ENCODE measurements around the gene GPR84.
"Not testable (repeated sequence)": the region's sequence is repeated elsewhere in the genome, so short reads cannot be mapped to it uniquely, and the experiment has no call there.

Gene GPR84

GRCh38 chr12:54354271-54354670 is 10.0 kb downstream of the GPR84 start:
- not testable (repeated sequence) for DNase-seq

GRCh38 chr12:54352891-54353874 is 11.1 kb downstream of the GPR84 start:
- DNase-seq, result peak; percentile 76

GRCh38 chr12:54352022-54352531 is 12.2 kb downstream of the GPR84 start:
- peak; percentile 89 for DNase-seq

DNA sequence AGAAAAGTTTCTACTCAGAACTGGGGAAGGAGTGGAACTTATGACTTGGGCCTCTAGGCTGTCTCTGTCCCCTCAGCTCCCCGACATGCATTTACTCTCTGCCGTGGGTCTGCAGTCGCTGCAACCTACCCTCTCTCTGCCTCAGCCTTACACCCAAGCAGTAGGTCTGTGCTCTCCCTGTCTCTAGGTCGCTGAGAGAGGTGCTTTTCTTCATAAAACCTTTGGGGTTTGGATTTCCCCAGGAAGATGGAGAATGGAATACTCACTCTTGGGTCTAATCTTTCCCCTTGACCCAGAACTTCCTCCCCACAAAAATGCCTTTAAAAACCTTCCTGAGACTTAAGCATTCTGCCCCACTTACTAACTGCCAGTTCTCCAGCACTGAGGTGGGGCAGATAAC is 12.9 kb downstream of the GPR84 start:
- DNase-seq, result no peak

DNA sequence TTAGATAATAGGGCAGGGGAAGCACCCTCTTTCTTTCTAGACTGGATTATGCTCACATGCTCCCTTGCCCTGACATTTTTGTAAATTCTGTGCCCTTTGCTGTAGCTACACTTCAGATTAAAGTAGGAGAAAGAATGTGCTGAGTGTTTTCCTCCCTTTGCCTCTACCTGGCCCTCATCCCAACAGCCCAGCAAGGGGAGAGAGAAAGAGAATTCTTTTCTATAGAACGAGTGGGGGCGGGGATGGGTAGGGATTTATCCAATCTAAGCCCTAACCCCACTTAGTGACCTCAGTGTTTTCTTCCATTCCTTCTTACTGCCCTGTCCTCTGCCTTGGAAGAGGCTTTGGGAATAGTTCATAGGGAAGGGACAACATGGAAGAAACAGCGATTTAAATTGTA is 13.5 kb downstream of the GPR84 start:
- DNase-seq, result no peak

DNA sequence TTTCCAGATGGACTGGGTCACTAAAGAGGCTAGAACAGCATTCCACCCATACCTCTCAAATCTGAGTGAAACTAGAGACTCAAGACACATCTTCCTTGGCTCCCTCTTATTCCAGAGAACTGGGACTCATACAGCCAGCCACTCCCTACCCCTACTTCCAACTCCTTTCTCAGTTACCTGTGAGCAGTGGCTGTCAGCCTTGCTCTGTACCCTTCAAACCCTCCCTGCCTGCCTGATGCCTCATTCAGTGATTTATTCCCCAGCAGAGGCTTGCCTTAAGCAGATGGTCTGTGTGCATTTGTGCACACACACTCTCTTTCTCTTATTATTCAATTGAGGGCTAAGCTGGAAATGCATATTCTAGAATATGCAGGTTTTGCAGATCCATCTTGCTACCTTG is 14.6 kb downstream of the GPR84 start:
- peak; percentile 58 for DNase-seq

- DNase-seq, result no peak
Measured at GRCh38 chr12:54349036-54349435, 15.2 kb downstream of the GPR84 start.

DNA sequence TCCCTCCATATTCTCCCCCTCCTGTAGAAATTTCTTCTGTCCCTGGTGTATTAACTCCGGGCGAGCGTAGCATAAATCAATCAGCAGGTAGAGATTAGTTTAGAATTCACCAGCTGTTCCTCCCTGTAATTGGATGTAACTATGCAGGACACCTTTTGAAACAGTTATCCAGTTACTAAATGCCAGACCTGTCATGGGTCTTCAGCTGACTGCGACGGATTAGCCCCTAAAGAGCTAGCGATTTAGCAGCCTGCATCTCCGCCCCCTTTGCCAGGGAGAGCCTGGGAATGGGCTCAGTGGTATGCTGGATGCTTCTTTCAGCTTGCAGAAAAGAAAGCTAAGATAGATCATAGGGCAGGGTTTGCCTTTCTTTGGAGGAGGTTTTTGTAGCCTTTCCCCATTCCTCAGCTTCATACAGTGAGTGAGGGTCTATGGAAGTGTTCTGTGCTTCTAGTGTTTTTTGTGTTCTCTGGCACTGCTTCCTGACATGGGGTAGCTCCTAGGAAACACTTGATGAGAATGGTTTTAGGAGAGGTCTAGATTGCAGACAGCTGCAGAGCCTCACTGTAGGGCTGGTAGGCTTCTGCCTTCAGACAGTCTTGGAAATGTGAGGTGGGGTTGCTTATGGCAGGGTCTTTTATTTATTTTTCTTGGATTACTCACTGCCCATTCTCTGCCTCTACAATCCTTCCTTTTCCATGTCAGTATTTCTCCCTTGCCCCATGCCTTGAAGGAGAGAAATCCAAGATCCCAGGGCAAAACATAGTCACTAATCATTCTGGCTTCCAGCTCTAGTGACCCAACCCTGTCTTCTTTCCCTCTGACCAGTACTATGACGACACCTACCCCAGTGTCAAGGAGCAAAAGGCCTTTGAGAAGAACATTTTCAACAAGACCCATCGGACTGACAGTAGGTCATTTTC is 22.6 kb downstream of the GPR84 start:
- no peak for DNase-seq

DNA sequence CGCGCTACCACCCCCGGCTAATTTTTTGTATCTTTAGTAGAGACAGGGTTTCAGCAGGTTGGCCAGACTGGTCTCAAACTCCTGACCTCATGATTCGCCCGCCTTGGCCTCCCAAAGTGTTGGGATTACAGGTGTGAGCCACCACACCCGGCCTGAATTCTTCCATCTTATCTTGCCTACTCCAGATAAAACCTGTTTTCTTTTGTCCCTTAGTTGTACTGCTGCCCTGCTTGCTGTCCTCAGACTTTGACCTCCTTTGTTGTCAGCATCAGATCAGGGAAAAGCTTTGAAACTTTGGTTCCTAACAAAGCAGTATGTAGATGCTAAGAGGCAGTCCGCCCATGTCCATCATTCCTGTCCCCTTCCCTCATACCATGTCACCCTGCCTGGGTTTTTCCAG is 23.4 kb downstream of the GPR84 start:
- no peak for DNase-seq

- no peak for DNase-seq
Measured at GRCh38 chr12:54338698-54339296, 25.5 kb downstream of the GPR84 start.

GRCh38 chr12:54337854-54338650 is 26.2 kb downstream of the GPR84 start:
- no peak for DNase-seq

DNA sequence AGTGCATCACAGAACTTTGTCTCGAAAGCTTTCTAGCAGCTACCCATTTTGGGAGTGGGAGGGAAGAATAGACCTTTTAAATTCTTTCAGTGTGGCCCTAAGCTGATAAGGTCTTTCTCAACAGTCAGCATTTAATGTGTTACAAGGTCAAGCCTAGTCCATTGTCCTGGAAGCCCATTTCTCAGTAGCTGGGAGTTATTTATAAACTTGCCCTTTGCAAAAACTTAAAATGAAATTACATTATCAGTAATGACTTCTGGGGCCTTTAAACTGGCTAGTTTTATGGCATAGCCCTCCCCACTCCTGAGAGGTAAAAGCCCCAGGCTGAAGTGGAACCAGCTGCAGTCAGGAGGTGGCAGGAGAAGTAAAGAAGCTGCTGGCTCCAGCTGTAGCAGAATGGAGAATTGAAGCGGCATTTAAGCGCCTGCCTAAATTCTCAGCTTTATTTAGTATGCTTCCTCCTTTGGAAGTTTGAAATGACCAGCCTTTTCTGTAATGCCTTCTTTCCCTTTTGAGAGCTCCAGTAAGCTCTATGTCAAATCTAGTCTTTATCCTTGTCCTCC is 26.9 kb downstream of the GPR84 start:
- DNase-seq, result no peak

GRCh38 chr12:54333420-54334034 is 30.8 kb downstream of the GPR84 start:
- no peak for DNase-seq

GRCh38 chr12:54331461-54331860 is 32.8 kb downstream of the GPR84 start:
- DNase-seq, result no peak

GRCh38 chr12:54330442-54330841 is 33.8 kb downstream of the GPR84 start:
- peak; percentile 74 for DNase-seq

DNA sequence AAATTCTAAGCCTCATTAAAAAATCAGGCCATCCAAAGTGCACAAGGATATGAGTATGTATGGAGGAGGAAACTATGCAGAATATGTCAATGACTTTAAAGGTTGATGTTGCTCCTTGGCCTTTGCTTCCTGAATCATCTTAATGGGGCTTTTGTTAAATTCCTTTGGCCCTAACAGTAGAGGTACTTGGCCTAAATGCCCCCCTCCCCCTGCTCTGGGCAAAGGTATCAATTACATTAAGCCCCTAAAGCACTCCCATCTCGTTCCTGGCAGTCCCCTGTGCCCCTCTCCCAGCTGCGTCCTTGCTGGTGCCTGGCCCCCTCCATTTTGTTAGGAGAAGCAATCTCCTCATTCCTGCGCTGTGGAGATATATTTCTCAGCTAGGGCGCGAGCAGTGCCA is 34.5 kb downstream of the GPR84 start:
- peak; percentile 83 for DNase-seq

GRCh38 chr12:54328595-54329337 is 35.5 kb downstream of the GPR84 start:
- DNase-seq, result no peak

GRCh38 chr12:54325442-54326109 is 38.7 kb downstream of the GPR84 start:
- not testable (repeated sequence) for DNase-seq

- DNase-seq, result peak; percentile 100
Measured at GRCh38 chr12:54324617-54325441, 39.5 kb downstream of the GPR84 start, which contains the start of gene COPZ1. TSS of gene COPZ1 (plus strand) at chr12:54325131. CDS start at chr12:54325164, 33 bp downstream.

Data from islet precursor cell (in vitro differentiated cells).